Fibroblast of skin of left quadriceps (primary cell): ENCODE measurements around the gene CD19.

Experiments
- DNase-seq, 2 experiments: peaks; one replicate each; pipeline ENCODE4 v3.0.0-alpha.2; 2013; ENCODE audit warnings: low read depth in 2 of 2

The CD19 gene

GRCh38 chr16:28980929-28981328 is 49.2 kb downstream of the CD19 start:
- no peak for DNase-seq

DNA sequence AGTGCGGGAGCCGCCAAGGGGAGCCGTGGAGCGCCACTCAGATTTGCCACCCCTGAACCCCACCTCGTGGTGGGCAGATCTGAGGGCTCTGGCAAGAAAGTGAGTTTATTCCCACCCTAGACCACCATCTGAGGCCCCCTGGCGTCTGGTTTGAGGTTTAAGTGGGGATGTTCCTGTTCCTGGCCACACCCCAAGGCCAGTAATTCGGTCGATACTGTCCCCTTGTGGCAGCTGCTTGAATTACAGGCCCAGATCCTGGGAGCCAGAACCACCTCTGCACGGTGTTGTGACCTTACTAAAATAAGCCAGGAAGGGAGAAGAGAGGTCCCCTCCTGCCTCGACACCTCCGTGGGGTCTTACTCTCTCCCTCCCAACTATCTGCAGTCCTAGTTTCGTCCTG is 49.7 kb downstream of the CD19 start:
- DNase-seq, result no peak

- DNase-seq, result no peak
Observed at GRCh38 chr16:28982418-28982817, 50.6 kb downstream of the CD19 start.

GRCh38 chr16:28982949-28983348 is 51.2 kb downstream of the CD19 start:
- no peak for DNase-seq

GRCh38 chr16:28983644-28984043 is 51.9 kb downstream of the CD19 start:
- no peak for DNase-seq

DNA sequence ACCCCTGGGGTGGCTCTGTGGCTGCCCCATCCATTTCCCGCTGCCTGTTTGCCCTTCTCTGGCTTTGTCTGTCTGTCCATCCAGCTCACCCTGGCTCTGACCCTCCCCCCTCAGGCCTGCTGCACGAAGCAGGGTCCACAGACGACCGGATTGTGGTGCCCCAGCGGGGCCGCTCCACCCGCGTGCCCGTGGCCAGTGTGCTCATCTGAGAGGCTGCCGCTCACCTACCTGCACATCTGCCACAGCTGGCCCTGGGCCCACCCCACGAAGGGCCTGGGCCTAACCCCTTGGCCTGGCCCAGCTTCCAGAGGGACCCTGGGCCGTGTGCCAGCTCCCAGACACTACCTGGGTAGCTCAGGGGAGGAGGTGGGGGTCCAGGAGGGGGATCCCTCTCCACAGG is 52.3 kb downstream of the CD19 start:
- DNase-seq, result no peak

- no peak for DNase-seq
Observed at GRCh38 chr16:28984619-28985135, 52.9 kb downstream of the CD19 start, which contains the start of gene LAT. LAT (plus strand) TSS chr16:28985052; CDS start chr16:28985418, 366 bp downstream.

- DNase-seq, result no peak
Observed at GRCh38 chr16:28985211-28986041, 53.7 kb downstream of the CD19 start.

- no peak for DNase-seq
Observed at GRCh38 chr16:28986046-28986445, 54.3 kb downstream of the CD19 start.

DNA sequence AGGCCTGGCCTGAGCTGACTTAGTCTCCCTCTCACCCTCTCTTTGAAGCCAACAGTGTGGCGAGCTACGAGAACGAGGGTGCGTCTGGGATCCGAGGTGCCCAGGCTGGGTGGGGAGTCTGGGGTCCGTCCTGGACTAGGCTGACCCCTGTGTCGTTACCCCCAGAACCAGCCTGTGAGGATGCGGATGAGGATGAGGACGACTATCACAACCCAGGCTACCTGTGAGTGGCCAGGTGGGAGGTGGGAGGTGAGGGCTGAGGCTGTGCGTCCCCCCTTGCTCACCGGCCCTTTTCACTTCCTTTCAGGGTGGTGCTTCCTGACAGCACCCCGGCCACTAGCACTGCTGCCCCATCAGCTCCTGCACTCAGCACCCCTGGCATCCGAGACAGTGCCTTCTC is 54.7 kb downstream of the CD19 start:
- DNase-seq, result no peak

GRCh38 chr16:28987170-28987853 is 55.5 kb downstream of the CD19 start:
- no peak for DNase-seq
